A375 (cell line): ENCODE data around the gene DNAI7. TPM values are rescaled to one million over a fixed set of nuclear protein-coding genes. Genes with fewer than 3 reads are reported as not detected.

ENCODE experiments used
- total RNA-seq: library from RNA; depleted of rRNA; stranded (reverse); fragments of >200 nt; shearing (Covaris generic); gene quantifications from 2 replicates; pipeline ENCODE4 v1.2.3, GENCODE V29; 2014; rRNA removed

The DNAI7 gene, protein sequence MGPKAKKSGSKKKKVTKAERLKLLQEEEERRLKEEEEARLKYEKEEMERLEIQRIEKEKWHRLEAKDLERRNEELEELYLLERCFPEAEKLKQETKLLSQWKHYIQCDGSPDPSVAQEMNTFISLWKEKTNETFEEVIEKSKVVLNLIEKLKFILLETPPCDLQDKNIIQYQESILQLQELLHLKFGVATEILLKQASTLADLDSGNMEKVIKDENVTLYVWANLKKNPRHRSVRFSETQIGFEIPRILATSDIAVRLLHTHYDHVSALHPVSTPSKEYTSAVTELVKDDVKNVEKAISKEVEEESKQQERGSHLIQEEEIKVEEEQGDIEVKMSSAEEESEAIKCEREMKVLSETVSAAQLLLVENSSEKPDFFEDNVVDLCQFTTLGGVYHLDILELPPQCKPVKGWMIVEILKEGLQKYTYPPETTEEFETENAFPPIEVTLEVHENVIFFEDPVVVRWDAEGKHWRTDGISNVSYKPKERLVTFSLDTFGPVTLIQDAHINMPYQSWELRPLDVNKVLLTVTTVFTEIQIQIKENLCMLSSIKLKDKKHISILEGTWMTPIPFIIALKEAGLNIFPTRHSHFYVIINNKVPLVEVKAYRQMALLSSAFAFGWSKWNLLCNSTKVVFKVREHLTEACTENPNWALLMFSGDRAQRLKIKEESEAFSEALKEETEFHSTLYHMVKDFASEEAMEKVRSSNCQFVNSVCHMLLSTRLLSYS
- total RNA-seq, result 0.08 and 0.23 TPM in 2 replicates

DNA sequence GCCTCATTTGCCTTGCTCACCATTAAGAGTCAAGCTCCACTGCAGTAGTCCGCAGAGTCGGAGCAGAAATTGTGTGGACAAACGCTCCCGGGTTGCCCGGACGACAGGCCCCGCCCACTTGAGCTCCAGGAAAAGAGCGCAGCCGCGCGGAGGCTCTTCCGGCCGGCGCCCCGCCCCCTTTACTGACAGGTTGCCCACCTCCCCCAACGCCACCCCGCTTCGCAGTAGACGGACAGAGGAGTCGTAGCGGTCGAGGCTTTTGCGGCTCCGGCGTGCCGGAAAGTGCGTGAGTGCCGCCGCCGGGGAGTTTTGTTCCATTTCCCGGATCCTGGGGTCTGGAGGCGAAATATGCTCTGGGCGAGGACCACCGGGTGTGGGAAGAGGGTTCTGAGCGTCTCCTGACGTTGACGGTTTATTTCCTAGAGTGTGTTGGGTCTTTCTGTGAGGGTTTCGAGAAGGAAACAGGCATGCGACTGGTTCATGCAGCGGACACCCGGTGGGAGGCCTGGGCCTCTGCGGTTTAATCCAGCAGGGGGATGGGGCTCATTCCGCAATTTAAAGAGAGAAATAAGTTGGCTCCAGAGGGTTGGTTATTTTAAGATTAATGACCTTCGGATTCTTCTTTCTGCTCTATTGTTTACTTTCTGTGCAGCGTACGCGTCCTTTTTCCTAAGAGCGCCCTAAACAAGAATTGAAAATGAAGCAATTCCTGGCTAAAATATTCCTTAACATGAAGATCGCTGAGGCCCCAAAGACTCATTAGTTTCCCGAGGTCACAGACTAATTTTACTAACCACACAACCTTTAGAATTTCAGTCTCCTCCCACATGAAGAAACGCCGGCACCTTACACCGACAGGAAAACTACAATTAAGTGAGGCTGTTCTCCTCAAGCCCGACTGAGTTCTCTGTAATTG is at the start of gene DNAI7, which contains the start of gene ETFRF1:
DNAI7 (minus strand) TSS at position 105 of the 916 bp plus-strand sequence; CDS start at position 23, 82 bp downstream.
ETFRF1 (plus strand) TSS at position 182 of the 916 bp plus-strand sequence. CDS start 8,720 bp downstream, outside the sequence.

Other genes starting within 250 kb of the DNAI7 start
- 87.2 and 89.3 TPM in 2 replicates for gene BCAT1, start 246.1 kb downstream of the DNAI7 start, total RNA-seq
- gene ETFRF1, start 77 bp upstream of the DNAI7 start, total RNA-seq, result 11.1 and 13.8 TPM in 2 replicates
- 6.4 and 8.3 TPM in 2 replicates for gene KRAS, start 55.8 kb upstream of the DNAI7 start, total RNA-seq